Measurements from ENCODE around the gene DONSON.

DONSON gene

DNA sequence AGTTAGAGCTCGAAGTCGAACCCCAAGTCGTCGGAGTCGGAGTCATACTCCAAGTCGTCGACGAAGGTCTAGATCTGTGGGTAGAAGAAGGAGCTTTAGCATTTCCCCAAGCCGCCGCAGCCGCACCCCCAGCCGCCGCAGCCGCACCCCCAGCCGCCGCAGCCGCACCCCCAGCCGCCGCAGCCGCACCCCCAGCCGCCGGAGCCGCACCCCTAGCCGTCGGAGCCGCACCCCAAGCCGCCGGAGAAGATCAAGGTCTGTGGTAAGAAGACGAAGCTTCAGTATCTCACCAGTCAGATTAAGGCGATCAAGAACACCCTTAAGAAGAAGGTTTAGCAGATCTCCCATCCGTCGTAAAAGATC is 33.5 kb downstream of the DONSON start:
- H3K27me3 ChIP-seq (ENCODE audit: insufficient read depth, low read length) = no peaks in the 10 kb centered on the region
- H3K4me1 ChIP-seq (ENCODE audit: insufficient read depth, low read length) = no peaks in the 10 kb centered on the region
- no peak overlapping the region for H3K4me3 ChIP-seq (ENCODE audit: low read length)
- no peak overlapping the region for H2AFZ ChIP-seq (ENCODE audit: low read depth, low read length)
- peaks cover 97% of the 10 kb centered on the region for H3K36me3 ChIP-seq (ENCODE audit: insufficient read depth, low read length)
- H3K9me3 ChIP-seq (ENCODE audit: low read length) = peaks cover 32% of the 10 kb centered on the region

GRCh38 chr21:33554236-33554981 is 34.1 kb downstream of the DONSON start:
- H3K27me3 ChIP-seq (ENCODE audit: insufficient read depth, low read length) = no peaks in the 10 kb centered on the region
- peaks cover 34% of the 10 kb centered on the region for H3K9me3 ChIP-seq (ENCODE audit: low read length)
- H2AFZ ChIP-seq (ENCODE audit: low read depth, low read length) = no peak overlapping the region
- H3K36me3 ChIP-seq (ENCODE audit: insufficient read depth, low read length) = peaks cover 97% of the 10 kb centered on the region
- H3K4me1 ChIP-seq (ENCODE audit: insufficient read depth, low read length) = no peaks in the 10 kb centered on the region
- no peak overlapping the region for H3K4me3 ChIP-seq (ENCODE audit: low read length)

- peaks cover 92% of the 10 kb centered on the region for H3K36me3 ChIP-seq (ENCODE audit: insufficient read depth, low read length)
- no peak overlapping the region for H2AFZ ChIP-seq (ENCODE audit: low read depth, low read length)
- no peaks in the 10 kb centered on the region for H3K4me1 ChIP-seq (ENCODE audit: insufficient read depth, low read length)
- H3K9me3 ChIP-seq (ENCODE audit: low read length) = peaks cover 34% of the 10 kb centered on the region
- H3K27me3 ChIP-seq (ENCODE audit: insufficient read depth, low read length) = no peaks in the 10 kb centered on the region
- no peak overlapping the region for H3K4me3 ChIP-seq (ENCODE audit: low read length)
Measured at GRCh38 chr21:33552999-33553598, 35.4 kb downstream of the DONSON start.

DNA sequence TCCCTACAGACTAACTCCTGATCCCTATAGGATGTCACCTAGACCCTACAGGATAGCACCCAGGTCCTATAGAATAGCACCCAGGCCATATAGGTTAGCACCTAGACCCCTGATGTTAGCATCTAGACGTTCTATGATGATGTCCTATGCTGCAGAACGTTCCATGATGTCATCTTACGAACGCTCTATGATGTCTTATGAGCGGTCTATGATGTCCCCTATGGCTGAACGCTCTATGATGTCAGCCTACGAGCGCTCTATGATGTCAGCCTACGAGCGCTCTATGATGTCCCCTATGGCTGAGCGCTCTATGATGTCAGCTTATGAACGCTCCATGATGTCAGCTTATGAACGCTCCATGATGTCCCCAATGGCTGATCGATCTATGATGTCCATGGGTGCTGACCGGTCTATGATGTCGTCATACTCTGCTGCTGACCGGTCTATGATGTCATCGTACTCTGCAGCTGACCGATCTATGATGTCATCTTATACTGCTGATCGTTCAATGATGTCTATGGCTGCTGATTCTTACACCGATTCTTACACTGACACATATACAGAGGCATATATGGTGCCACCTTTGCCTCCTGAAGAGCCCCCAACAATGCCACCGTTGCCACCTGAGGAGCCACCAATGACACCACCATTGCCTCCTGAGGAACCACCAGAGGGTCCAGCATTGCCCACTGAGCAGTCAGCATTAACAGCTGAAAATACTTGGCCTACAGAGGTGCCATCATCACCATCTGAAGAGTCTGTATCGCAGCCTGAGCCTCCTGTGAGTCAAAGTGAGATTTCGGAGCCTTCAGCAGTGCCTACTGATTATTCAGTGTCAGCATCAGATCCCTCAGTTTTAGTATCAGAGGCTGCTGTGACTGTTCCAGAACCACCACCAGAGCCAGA is 36.1 kb downstream of the DONSON start:
- Histone ChIP-seq H2AFZ (ENCODE audit: low read depth, low read length) (no peak overlapping the region), H3K27me3 (ENCODE audit: insufficient read depth, low read length) (no peaks in the 10 kb centered on the region), H3K4me1 (ENCODE audit: insufficient read depth, low read length) (no peaks in the 10 kb centered on the region), H3K9me3 (ENCODE audit: low read length) (peaks cover 33% of the 10 kb centered on the region), H3K4me3 (ENCODE audit: low read length) (no peak overlapping the region), H3K36me3 (ENCODE audit: insufficient read depth, low read length) (peaks cover 86% of the 10 kb centered on the region)

GRCh38 chr21:33551664-33552063 is 36.8 kb downstream of the DONSON start:
- Histone ChIP-seq H3K9me3 (ENCODE audit: low read length) (peaks cover 31% of the 10 kb centered on the region), H3K4me1 (ENCODE audit: insufficient read depth, low read length) (no peaks in the 10 kb centered on the region), H3K4me3 (ENCODE audit: low read length) (no peak overlapping the region), H2AFZ (ENCODE audit: low read depth, low read length) (no peak overlapping the region), H3K36me3 (ENCODE audit: insufficient read depth, low read length) (peaks cover 86% of the 10 kb centered on the region), H3K27me3 (ENCODE audit: insufficient read depth, low read length) (no peaks in the 10 kb centered on the region)

DNA sequence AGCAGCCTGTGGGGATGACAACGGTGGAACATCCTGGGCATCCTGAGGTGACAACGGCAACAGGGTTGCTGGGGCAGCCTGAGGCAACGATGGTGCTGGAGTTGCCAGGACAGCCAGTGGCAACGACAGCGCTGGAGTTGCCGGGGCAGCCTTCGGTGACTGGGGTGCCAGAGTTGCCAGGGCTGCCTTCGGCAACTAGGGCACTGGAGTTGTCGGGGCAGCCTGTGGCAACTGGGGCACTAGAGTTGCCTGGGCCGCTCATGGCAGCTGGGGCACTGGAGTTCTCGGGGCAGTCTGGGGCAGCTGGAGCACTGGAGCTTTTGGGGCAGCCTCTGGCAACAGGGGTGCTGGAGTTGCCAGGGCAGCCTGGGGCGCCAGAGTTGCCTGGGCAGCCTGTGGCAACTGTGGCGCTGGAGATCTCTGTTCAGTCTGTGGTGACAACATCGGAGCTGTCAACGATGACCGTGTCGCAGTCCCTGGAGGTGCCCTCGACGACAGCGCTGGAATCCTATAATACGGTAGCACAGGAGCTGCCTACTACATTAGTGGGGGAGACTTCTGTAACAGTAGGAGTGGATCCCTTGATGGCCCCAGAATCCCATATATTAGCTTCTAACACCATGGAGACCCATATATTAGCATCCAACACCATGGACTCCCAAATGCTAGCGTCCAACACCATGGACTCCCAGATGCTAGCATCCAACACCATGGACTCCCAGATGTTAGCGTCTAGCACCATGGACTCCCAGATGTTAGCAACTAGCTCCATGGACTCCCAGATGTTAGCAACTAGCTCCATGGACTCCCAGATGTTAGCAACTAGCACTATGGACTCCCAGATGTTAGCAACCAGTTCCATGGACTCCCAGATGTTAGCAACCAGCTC is 37.5 kb downstream of the DONSON start:
- Histone ChIP-seq H2AFZ (ENCODE audit: low read depth, low read length) (no peak overlapping the region), H3K9me3 (ENCODE audit: low read length) (peaks cover 31% of the 10 kb centered on the region), H3K27me3 (ENCODE audit: insufficient read depth, low read length) (no peaks in the 10 kb centered on the region), H3K36me3 (ENCODE audit: insufficient read depth, low read length) (peaks cover 83% of the 10 kb centered on the region), H3K4me1 (ENCODE audit: insufficient read depth, low read length) (peaks cover 1% of the 10 kb centered on the region), H3K4me3 (ENCODE audit: low read length) (no peak overlapping the region)

DNA sequence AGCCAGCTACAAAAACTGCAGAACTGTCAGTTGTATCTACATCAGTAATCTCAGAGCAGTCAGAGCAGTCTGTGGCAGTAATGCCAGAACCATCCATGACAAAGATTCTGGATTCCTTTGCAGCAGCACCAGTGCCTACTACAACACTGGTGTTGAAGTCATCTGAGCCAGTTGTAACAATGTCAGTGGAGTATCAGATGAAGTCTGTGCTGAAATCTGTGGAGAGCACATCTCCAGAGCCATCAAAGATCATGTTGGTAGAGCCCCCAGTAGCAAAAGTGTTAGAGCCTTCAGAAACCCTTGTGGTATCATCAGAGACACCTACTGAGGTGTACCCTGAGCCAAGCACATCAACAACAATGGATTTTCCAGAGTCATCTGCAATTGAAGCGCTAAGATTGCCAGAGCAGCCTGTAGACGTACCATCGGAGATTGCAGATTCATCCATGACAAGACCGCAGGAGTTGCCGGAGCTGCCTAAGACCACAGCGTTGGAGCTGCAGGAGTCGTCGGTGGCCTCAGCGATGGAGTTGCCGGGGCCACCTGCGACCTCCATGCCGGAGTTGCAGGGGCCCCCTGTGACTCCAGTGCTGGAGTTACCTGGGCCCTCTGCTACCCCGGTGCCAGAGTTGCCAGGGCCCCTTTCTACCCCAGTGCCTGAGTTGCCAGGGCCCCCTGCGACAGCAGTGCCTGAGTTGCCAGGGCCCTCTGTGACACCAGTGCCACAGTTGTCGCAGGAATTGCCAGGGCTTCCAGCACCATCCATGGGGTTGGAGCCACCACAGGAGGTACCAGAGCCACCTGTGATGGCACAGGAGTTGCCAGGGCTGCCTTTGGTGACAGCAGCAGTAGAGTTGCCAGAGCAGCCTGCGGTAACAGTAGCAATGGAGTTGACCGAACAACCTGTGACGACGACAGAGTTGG is 38.4 kb downstream of the DONSON start:
- Histone ChIP-seq H2AFZ (ENCODE audit: low read depth, low read length) (no peak overlapping the region), H3K27me3 (ENCODE audit: insufficient read depth, low read length) (no peaks in the 10 kb centered on the region), H3K36me3 (ENCODE audit: insufficient read depth, low read length) (peaks cover 74% of the 10 kb centered on the region), H3K4me3 (ENCODE audit: low read length) (no peak overlapping the region), H3K4me1 (ENCODE audit: insufficient read depth, low read length) (peaks cover 9% of the 10 kb centered on the region), H3K9me3 (ENCODE audit: low read length) (peaks cover 30% of the 10 kb centered on the region)

GRCh38 chr21:33546086-33546485 is 42.4 kb downstream of the DONSON start:
- peaks cover 19% of the 10 kb centered on the region for H3K4me1 ChIP-seq (ENCODE audit: insufficient read depth, low read length)
- H3K9me3 ChIP-seq (ENCODE audit: low read length) = peaks cover 6% of the 10 kb centered on the region
- no peak overlapping the region for H3K4me3 ChIP-seq (ENCODE audit: low read length)
- H3K36me3 ChIP-seq (ENCODE audit: insufficient read depth, low read length) = peaks cover 35% of the 10 kb centered on the region
- no peaks in the 10 kb centered on the region for H3K27me3 ChIP-seq (ENCODE audit: insufficient read depth, low read length)
- H2AFZ ChIP-seq (ENCODE audit: low read depth, low read length) = no peak overlapping the region

DNA sequence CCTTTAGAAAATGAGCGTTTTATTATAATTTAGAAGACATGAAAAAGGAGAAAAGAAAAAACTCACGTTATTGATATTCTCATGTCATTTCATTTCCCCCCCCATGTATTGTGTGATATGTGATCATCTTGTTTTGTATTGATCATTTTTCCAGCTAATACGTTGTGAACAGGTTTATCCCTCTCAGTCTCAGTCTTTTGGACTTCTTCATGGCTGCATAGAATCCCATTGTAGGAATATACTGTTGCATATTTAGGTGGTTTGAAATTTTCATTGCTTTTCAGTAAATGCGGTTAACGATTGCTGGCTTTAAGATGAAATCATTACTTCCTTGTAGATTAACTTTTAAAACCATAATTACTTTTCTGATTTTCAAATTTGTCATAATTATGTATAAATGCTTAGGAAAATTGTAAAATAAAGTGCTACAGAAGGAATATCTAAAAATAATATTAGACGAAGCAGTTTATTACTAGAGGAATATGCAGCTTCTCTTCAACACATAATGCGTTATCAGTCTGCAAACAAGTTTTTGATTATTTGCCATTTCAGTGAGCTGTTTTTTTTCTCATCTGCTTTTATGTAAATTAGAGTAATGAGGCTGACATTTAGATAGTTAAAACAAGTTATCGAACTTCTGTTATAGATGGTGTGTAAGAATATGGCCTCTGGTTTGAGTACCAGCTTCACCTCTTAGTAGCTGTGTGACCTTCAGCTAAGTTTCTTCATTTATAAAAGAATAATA is 43.9 kb downstream of the DONSON start:
- H3K36me3 ChIP-seq (ENCODE audit: insufficient read depth, low read length) = peaks cover 20% of the 10 kb centered on the region
- H2AFZ ChIP-seq (ENCODE audit: low read depth, low read length) = no peak overlapping the region
- H3K27me3 ChIP-seq (ENCODE audit: insufficient read depth, low read length) = no peaks in the 10 kb centered on the region
- H3K4me3 ChIP-seq (ENCODE audit: low read length) = peak overlapping the region; percentile 86
- H3K4me1 ChIP-seq (ENCODE audit: insufficient read depth, low read length) = peaks cover 25% of the 10 kb centered on the region
- H3K9me3 ChIP-seq (ENCODE audit: low read length) = no peaks in the 10 kb centered on the region

GRCh38 chr21:33543505-33544129 is 44.9 kb downstream of the DONSON start:
- H3K4me1 ChIP-seq (ENCODE audit: insufficient read depth, low read length) = peaks cover 25% of the 10 kb centered on the region
- no peaks in the 10 kb centered on the region for H3K27me3 ChIP-seq (ENCODE audit: insufficient read depth, low read length)
- peaks cover 20% of the 10 kb centered on the region for H3K36me3 ChIP-seq (ENCODE audit: insufficient read depth, low read length)
- H3K9me3 ChIP-seq (ENCODE audit: low read length) = no peaks in the 10 kb centered on the region
- H3K4me3 ChIP-seq (ENCODE audit: low read length) = peak overlapping the region; percentile 86
- peak overlapping the region; percentile 46 for H2AFZ ChIP-seq (ENCODE audit: low read depth, low read length)

Data from neuron (in vitro differentiated cells).